NCI-H82 (cell line): ENCODE results near the gene C5orf52.
"Not testable (repeated sequence)": the region's sequence is repeated elsewhere in the genome, so short reads cannot be mapped to it uniquely, and the experiment has no call there.

Source experiments
- DNase-seq: peaks from one replicate; lab custom pipeline; 2025; lab: John Stamatoyannopoulos, UW

C5orf52 gene

DNA sequence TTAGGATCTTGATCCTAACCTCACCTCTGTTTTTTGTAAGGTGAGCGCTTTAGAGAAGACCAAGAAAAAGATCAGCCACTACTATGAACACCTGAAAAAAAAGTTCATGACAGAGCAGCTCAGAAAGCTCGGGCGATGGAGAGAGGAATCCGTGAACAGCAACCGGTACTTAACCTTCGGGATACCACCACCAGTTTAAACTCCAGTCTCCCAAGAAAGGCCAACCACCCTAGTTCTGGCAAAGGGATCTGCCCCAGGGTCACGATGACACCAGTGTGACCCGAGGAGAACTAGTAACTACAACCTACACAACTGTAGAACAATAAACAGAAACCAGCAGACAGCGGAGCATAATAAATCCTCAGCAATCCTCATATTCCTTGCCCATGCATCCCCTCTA is 8.5 kb downstream of the C5orf52 start:
- no peak for DNase-seq

DNA sequence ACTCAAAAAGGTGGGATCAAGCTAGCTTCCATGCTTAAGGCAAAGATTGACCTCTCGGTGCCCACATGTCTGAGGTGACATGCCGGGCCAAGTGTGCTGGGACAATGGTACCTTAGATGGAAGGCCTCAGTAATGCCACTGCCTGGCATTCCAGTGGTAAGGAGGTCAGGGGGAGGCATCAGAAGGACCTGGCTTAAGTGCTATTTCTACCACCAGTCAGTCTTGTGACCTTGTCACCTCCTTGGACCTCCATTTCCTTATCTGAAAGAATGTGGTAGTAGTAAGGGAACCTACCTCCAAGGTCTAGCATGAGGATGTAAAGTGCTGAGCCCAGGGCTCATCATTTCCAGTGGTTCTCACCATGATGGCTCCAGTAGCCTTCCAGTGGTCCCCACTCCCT is 8.9 kb downstream of the C5orf52 start:
- no peak for DNase-seq

DNA sequence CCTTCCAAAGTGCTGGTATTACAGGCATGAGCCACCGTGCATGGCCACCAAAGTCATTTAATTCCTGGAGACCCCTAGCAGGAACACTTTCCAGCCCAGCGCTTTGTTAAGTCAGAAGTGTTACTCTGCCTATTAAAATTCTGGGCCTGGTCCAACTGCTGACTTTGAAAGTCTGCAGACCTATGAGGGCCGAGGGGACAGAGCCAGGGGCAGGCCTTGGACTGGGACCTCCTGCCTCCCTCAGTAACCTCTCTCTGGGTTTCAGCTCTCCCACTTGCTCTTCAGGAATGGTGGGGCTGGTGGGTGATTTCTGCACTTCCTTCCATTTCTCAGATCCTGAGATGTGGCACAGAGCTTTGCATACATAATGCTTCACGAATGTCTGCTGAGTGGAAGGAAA is 9.7 kb downstream of the C5orf52 start:
- DNase-seq = no peak

DNA sequence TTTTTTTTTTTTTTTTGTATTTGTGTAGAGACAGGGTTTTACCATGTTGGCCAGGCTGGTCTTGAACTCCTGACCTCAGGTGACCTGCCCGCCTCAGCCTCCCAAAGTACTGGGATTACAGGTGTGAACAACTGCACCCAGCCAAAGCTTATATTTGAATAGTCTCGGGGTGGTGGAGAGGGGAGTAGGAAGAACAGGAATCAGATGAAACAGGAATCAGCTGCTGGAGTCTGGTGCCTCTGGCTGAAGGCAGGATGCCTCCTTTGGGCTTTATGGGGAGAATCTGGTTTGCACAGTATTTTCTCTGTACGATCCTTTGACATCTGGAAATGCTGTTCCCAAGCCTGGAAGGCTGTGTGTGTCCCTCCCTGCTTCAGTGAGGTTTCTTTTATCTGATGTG is 10.9 kb downstream of the C5orf52 start:
- DNase-seq = no peak

DNA sequence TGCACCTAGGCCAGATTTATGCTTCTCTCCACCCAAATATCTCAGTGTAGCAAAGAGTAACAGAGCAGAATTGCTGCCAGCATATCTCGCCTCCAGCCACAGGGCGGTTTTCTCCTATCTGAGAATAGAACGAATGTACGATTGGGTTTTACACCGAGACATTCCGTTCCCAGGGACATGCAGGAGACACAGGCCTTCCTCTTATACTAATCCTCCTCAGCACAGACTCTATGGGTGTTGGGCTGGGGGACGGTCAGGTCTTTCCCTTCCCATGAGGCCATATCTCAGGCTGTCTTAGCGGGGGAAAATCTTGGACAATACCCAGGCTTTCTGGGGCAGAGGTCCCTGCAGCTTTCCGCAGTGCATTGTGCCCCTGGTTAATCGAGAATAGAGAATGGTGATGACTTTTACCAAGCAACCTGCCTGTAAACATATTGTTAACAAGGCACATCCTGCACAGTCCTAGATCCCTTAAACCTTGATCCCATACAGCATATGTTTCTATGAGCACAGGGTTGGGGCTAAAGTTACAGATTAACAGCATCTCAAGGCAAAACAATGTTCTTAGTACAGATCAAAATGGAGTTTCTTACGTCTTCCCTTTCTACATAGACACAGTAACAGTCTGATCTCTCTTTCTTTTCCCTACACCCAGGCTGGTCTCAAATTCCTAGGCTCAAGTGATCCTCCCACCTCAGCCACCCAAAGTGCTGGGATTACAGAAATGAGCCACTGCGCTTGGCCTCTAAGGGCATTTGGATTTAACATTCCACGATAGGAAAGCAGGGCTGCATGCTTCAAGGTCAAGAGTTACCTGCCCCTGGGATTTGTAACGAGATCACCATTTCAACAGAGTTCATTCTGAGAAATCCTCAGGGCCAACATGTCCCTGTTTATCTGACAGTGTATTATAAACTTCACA is 15.2 kb downstream of the C5orf52 start:
- peak; percentile 50 for DNase-seq

DNA sequence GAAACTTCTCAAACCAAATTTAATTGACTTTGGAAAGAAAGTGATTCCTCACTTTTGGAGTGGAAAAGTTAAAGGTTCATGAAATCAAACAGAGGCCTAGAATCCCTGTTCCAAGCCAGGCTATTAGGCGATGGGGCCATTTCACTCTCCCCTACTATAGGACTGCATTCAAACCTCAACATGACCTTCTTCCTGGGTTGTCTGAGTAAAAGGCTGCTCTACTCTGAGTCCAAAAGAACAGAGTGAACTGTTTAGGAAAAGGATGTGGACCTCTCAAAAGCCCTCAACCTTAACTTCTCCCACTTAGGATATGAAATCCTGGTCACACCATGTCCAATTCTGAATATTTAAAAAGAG is 15.8 kb downstream of the C5orf52 start:
- no peak for DNase-seq

DNA sequence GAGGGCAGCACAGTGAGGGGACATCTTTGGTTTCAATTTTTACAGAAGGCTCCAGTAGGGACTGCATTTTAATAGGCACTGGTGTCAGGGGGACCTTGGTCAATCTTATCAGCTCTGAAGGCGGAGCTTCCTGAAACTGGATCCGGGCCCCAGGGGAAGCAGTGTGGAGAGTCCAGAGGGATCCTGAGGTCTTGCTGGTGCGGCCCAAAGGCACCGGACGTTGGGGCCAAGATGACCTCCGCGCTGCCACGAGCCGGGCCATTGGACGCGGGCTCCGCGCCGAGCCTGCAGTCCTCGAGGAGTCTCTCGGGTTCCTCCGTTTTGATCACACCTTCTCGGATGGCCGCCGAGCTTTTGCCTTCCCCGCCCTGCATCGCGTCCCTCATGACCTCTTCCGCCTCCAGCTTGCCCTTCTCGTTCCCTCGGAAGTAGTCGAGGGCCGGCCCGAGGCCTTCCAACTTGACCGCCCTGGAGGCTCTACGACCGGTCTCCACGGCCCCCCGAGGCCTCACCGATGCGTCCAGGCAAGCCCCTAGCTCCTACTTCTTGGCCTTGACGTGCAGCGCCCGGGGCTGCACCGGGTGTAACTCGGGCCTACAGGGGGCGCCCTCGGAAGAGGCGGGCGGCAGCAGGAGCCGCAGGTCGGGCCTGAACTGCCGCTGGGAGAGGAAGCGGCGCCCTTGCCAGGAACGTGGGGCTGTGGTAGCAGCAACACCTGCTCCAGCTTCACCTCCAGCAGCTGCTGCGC is 18.8 kb downstream of the C5orf52 start:
- no peak for DNase-seq

DNA sequence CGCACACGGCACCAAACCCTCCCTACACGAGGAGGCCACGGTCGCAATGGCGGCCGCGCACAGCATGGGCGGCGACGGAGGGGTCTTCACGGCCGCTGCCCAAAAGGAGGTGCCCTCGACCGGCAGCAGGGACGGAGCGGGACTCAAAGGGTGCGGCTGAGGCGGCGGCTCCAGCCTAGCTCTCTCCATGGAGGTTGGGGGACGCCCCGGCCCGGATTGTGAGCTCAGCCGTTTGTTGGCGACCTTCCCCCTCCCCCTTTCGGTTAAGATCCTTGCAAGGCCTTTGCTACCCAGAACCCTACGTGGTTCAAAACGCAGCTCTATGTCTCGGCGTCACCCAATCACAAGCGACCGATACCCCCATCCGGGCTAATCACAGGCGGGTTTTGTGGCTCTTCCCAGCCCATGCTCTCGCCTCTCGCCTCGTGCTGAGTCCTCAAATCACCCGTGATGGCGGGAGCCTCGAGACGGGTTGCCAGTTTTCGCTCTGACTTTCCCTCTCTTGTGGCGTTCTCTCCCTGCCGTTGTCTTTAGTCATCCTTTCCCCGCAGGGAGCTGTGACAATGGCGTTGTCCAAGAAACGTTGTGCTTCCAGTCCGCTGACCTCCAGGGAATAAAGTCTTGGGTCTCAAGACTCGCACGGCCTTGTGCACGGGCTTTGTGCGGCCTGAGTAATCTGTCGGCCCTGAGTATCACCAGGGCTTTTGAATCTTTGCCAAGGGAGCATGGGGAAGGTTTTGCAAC is 19.5 kb downstream of the C5orf52 start:
- DNase-seq = no peak

DNA sequence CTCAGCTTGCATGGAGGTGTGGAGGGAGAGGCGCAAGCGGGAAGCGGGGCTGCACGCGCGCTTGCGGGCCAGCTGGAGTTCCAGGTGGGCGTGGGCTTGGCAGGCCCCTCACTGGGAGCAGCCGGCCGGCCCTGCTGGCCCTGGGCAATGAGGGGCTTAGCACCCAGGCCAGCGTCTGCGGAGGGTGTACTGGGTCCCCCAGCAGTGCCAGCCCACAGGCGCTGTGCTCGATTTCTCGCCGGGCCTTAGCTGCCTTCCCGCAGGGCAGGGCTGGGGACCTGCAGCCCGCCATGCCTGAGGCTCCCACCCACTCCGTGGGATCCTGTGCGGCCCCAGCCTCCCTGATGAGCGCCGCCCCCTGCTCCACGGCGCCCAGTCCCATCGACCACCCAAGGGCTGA is 22.5 kb downstream of the C5orf52 start:
- DNase-seq = not testable (repeated sequence)

DNA sequence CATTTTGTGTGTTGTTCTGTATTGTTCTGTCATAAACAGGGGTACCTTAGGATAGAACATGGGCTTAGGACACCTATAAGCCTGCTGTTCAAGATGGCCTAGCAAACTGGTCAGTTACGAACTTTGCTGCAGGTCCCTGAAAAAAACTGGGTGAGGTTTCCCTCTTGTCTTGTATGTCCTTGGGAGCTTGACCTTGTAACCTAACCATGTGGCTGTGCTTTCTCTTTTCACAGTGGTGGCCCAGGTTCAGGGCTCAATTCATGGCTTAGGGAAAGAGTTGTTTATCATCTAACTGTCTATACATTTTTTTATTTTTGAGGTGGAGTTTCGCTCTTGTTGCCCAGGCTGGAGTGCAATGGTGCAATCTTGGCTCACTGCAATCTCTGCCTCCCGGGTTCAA is 24.8 kb downstream of the C5orf52 start:
- not testable (repeated sequence) for DNase-seq

DNA sequence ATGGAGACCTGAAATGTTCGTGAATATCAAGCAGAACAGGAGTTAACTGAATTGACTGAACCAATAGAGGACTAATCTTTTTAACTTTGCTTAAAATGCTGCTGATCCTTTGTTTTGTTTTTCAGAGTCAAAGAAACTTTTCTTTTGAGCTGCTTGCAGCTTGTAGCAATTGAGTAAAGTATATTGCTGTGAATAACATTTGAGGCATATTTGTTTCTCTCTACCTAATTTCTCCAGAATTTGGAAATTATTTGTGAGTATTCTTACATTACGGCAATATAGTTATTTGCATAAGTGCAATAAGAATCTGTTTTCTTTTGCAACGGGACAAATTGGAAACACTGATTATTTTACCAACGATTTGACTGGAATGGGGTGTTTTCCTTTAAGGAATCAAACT is 27.3 kb downstream of the C5orf52 start:
- DNase-seq = not testable (repeated sequence)

DNA sequence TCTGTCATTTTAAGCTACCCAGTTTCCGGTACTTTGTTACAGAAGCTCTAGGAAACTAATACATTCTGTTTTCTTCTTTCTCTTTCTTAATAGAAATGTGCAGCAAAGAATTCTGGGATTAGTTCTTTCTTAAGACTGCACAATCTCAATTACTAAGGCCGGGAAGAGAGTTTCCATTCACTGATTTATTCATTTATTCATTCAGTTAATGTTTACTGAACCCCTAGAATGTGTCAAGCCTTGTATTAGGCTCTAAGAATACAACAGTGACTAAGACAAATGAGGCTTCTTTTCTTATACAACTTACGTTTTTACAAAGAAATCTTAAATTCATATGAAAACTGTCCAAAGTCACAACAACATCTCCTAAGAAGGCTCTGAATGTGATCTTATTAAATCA is 32.4 kb downstream of the C5orf52 start:
- DNase-seq = no peak

DNA sequence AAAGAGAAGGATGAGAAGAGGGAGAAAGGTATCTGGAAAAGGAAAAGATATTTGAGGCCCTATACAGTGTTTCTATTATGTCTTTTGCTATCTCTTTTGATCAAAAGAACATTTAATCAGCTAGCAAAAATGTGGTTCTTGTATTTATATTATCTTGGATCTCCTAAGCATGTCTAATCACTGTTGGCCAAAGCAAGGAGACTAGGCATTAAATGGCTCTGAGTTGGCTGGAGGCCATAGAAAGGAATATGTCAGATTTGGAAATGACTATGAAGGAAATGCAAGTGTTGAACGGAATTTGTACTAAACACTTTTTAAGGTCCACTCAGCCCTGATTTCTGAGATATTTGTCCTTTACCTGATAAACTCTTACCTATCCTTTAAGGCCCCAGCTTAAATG is 37.5 kb downstream of the C5orf52 start:
- no peak for DNase-seq

DNA sequence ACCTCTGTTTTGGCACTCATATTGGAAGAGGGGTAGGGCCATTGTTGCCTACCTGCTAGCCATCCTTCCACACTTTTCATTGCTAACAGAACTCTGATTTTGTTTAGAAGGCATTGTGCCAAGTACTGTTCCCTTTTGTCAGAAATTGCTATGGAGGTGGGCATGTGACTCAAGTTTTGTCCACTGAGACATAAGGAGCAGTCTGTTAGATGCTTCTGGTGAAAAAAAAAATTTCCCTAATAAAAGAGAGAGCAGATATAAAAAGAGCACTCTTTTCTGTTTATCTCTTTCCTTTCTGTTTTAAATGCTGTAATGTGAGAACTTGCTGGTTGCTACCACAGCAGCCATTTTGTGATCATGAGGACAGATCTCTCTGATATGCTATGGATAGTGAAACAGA is 38.0 kb downstream of the C5orf52 start:
- no peak for DNase-seq

DNA sequence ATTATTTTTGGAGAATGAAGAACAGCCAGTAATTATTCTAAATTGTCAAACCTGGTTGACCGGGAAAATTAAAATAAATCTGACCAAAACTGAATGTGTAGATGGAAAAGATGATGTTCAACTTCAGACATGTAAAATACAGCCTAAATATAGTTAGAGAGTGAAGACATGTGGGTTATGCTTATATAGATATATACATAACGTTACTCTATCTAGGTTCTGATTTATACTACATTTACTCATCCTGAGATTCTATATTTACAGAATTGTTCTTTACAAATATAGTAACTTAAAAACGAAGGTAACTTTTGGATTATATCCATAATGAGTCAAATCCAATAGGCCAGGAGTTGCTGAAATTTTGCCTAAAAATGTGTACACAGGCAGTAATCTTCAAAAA is 39.1 kb downstream of the C5orf52 start:
- DNase-seq = no peak

DNA sequence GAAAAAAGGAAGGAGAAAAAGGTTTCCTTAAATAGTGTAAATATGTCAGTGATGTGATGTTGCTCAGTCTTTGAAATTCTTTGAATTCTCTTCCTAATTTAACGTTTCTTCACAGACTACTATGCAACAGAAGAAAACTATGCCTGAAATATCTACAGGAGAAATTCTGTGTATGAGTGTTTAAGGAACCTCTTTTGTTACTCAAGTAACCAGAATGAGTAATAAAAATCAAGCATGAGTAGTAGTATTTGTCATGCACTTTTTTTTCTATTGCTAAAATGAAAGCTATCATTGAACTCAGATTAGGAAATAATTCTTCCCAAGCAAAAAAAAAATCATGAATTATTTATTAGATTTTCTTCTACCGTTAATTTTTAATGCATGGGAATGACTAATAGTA is 39.5 kb downstream of the C5orf52 start:
- no peak for DNase-seq

DNA sequence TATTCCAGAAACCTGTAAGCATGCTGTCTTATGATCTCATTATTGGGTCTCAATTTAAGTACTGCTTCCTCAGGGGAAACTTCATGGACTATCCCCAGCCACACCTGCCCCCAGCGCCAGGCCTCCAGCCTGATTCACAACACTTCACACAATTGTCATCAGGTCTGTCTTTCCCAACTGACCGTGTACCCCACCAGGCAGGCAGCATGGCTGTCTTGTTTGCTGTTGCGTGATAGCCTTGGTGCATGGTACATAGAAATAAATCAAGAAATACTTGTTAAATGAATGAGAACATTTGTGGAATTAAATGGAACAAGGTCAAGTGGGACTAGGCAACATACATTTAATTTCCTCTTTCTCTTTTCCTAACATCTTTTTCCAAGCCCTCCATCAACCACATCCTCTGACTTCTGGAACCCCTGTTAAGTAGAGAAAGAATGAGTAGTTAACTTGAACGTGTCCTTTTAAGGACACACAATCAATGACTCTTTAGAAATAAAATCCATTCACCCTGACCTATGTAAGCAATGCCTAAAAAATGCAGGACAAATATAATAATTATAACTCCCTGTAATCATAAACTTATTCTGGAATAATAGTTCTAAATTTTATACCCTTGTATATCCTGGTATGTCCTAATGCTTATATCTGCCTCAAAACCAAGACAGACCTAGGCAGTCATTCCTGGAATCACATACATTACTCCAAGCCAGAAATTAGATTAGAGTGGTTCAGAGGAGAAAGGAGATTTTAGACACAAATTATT is 42.7 kb downstream of the C5orf52 start:
- no peak for DNase-seq

DNA sequence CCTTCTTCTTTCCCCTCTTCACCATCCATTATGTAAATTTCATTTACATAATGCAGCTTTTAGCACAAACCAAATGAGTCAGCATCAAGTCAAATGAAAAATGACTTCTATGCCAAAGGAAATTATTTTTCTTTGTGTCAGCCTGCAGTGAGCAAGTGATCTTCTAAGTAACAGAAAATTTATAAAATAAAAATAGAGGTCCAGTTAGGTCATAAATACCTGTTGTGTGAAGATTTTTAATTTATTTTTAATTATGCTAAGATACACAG is 43.2 kb downstream of the C5orf52 start:
- no peak for DNase-seq

DNA sequence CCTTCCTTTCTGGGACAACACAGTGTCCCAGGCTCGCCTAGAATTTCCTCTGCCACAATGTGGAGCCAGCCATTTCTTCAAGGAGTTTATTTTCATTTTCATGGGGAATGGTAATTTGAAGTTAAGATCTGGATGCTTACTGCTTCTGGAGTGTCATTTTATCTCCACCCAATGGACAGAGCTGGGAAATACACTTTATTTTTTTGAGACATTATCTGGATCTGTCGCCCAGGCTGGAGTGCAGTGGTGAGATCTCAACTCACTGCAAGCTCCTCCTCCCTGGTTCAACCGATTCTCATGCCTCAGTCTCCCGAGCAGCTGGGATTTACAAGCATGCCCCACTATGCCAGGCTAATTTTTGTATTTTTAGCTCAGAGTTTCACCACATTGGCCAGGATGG is 47.2 kb downstream of the C5orf52 start:
- DNase-seq = peak; percentile 24

DNA sequence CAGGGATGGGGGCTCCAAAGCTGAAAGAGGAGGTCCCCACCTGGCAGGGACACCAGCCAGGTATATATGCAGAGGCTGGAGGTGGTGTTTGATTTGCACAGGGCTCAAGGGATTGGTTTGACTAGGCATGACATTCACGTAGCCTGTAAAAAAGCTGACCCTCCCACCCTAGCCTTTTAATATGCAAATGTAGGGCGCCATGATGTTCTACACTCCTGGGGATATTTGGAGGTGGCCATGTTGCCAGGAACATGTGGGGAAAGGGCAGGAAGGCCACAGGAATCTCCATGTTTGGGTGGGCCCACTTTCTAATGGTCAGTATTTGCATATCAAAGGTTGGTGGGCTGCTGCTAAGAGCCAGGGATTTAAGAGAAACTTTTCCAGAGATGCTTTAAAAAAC is 47.9 kb downstream of the C5orf52 start:
- DNase-seq = no peak

DNA sequence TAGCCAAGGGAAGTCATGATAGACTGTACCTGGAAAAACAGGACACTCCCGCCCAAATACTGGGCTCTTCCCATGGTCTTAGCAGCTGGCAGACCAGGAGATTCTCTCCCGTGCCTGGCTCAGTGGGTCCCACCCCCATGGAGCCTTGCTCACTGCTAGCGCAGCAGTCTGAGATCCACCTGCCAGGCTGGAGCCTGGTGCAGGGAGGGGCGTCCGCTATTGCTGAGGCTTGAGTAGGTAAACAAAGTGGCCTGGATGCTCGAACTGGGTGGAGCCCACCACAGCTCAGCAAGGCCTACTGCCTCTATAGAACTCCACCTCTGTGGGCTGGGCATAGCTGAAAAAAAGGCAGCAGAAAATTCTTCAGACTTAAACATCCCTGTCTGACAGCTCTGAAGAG is 49.8 kb downstream of the C5orf52 start:
- no peak for DNase-seq

DNA sequence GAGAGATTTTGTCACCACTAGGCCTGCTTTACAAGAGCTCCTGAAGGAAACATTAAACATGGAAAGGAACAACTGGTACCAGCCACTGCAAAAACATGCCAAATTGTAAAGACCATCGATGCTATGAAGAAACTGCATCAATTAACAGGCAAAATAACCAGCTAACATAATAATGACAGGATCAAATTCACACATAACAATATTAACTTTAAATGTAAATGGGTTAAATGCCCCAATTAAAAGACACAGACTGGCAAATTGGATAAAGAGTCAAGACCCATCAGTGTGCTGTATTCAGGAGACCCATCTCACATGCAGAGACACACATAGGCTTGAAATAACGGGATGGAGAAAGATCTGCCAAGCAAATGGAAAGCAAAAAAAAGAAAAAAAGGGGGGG is 51.6 kb downstream of the C5orf52 start:
- not testable (repeated sequence) for DNase-seq
